MM.1S (cell line): ENCODE results near the gene STK32A.

ENCODE experiments used
- DNase-seq: peaks from one replicate; pipeline ENCODE4 v3.0.0-alpha.2; 2015
- H2AFZ ChIP-seq: fragments of 300-600 bp; sonication (generic); 2 replicates; pipeline ENCODE4 v1.6.0; 2016; ENCODE audit warnings: antibody characterized with exemption, low read length
- H3F3A ChIP-seq: fragments of 300-600 bp; sonication (generic); 2 replicates; pipeline ENCODE4 v1.6.1; 2016; ENCODE audit warnings: mild to moderate bottlenecking, antibody characterized with exemption, low read length, moderate library complexity, mixed read lengths; ENCODE audit not compliant: insufficient read depth
- H3K27ac ChIP-seq: fragments of 300-600 bp; sonication (generic); 2 replicates; pipeline ENCODE4 v1.5.1; 2016; ENCODE audit warnings: mild to moderate bottlenecking, low read length
- H3K27me3 ChIP-seq: fragments of 300-600 bp; sonication (generic); replicated peaks from 2 replicates; pipeline ENCODE4 v1.6.0; 2016; ENCODE audit warnings: low read length; ENCODE audit not compliant: insufficient read depth
- H3K36me3 ChIP-seq: fragments of 300-600 bp; sonication (generic); replicated peaks from 2 replicates; pipeline ENCODE4 v1.6.1; 2016; ENCODE audit warnings: mild to moderate bottlenecking, low read length, mixed read lengths; ENCODE audit not compliant: insufficient read depth
- H3K4me1 ChIP-seq: fragments of 300-600 bp; sonication (generic); 2 replicates; pipeline ENCODE4 v1.6.1; 2016; ENCODE audit warnings: low read length, mixed read lengths
- H3K4me2 ChIP-seq: fragments of 300-600 bp; sonication (generic); 2 replicates; pipeline ENCODE4 v1.6.0; 2016; ENCODE audit warnings: low read depth, low read length
- H3K4me3 ChIP-seq: fragments of 300-600 bp; sonication (generic); 2 replicates; pipeline ENCODE4 v1.5.1; 2016; ENCODE audit warnings: low read length, mixed read lengths
- H3K79me2 ChIP-seq: fragments of 300-600 bp; sonication (generic); 2 replicates; pipeline ENCODE4 v1.6.1; 2016; ENCODE audit warnings: mixed run types, low read length, mixed read lengths
- H3K9ac ChIP-seq: fragments of 300-600 bp; sonication (generic); 2 replicates; pipeline ENCODE4 v1.6.1; 2016; ENCODE audit warnings: low read length, mixed read lengths
- H3K9me2 ChIP-seq: fragments of 300-600 bp; sonication (generic); replicated peaks from 2 replicates; pipeline ENCODE4 v1.6.1; 2016; ENCODE audit warnings: mild to moderate bottlenecking, low read length, mixed read lengths; ENCODE audit not compliant: insufficient read depth
- H3K9me3 ChIP-seq: fragments of 300-600 bp; sonication (generic); replicated peaks from 2 replicates; pipeline ENCODE4 v1.6.1; 2016; ENCODE audit warnings: mild to moderate bottlenecking, low read length, mixed read lengths; ENCODE audit not compliant: insufficient read depth
- H4K20me1 ChIP-seq: fragments of 300-600 bp; sonication (generic); 2 replicates; pipeline ENCODE4 v1.6.1; 2016; ENCODE audit warnings: mild to moderate bottlenecking, low read length, moderate library complexity, mixed read lengths; ENCODE audit not compliant: insufficient read depth
- CTCF ChIP-seq: fragments of 300-600 bp; sonication (generic); IDR thresholded peaks from 2 replicates; pipeline ENCODE4 v1.5.1; 2016; ENCODE audit warnings: antibody characterized with exemption, low read length, mixed read lengths
- EZH2 ChIP-seq: fragments of 300-600 bp; sonication (generic); optimal IDR thresholded peaks from 2 replicates; pipeline ENCODE3; 2017; ENCODE audit warnings: low read depth, mild to moderate bottlenecking, antibody characterized with exemption, low read length, mixed read lengths
- EZH2phosphoT487 ChIP-seq: fragments of 300-600 bp; sonication (generic); IDR thresholded peaks from 2 replicates; pipeline ENCODE4 v1.6.1; 2018; ENCODE audit warnings: antibody characterized with exemption, low read length

Gene STK32A

GRCh38 chr5:147286296-147286695 is 51.5 kb downstream of the STK32A start:
- no peaks in the 10 kb centered on the region for H3K27me3 ChIP-seq
- no peaks in the 10 kb centered on the region for H3K9me3 ChIP-seq
- H4K20me1 ChIP-seq = no peaks in the 10 kb centered on the region
- no peaks in the 10 kb centered on the region for H3F3A ChIP-seq
- no peak overlapping the region for H3K4me3 ChIP-seq
- no peak overlapping the region for H3K27ac ChIP-seq
- H3K9me2 ChIP-seq = no peaks in the 10 kb centered on the region
- H2AFZ ChIP-seq = no peak overlapping the region
- no peaks in the 10 kb centered on the region for H3K79me2 ChIP-seq
- H3K9ac ChIP-seq = no peak overlapping the region
- no peaks in the 10 kb centered on the region for H3K4me1 ChIP-seq
- TF ChIP-seq CTCF (no peak), EZH2phosphoT487 (no peak), EZH2 (no peak)
- DNase-seq = no peak
- no peaks in the 10 kb centered on the region for H3K36me3 ChIP-seq
- no peak overlapping the region for H3K4me2 ChIP-seq

GRCh38 chr5:147287110-147287509 is 52.3 kb downstream of the STK32A start:
- Histone ChIP-seq H3K4me2 (no peak overlapping the region), H3F3A (no peaks in the 10 kb centered on the region), H3K9me3 (no peaks in the 10 kb centered on the region), H3K27ac (no peak overlapping the region), H3K9me2 (no peaks in the 10 kb centered on the region), H3K79me2 (no peaks in the 10 kb centered on the region), H3K9ac (no peak overlapping the region), H3K4me1 (no peaks in the 10 kb centered on the region), H3K27me3 (no peaks in the 10 kb centered on the region), H2AFZ (no peak overlapping the region), H3K36me3 (no peaks in the 10 kb centered on the region), H4K20me1 (no peaks in the 10 kb centered on the region), H3K4me3 (no peak overlapping the region)
- DNase-seq = no peak
- TF ChIP-seq EZH2 (no peak), EZH2phosphoT487 (no peak), CTCF (no peak)

- no peaks in the 10 kb centered on the region for H4K20me1 ChIP-seq
- no peak overlapping the region for H3K9ac ChIP-seq
- H3K4me1 ChIP-seq = no peaks in the 10 kb centered on the region
- TF ChIP-seq EZH2 (no peak), CTCF (no peak), EZH2phosphoT487 (no peak)
- no peak overlapping the region for H3K4me2 ChIP-seq
- H3K4me3 ChIP-seq = no peak overlapping the region
- H3K27ac ChIP-seq = no peak overlapping the region
- no peak overlapping the region for H2AFZ ChIP-seq
- H3K36me3 ChIP-seq = no peaks in the 10 kb centered on the region
- H3K79me2 ChIP-seq = no peaks in the 10 kb centered on the region
- H3K9me3 ChIP-seq = no peaks in the 10 kb centered on the region
- H3K27me3 ChIP-seq = no peaks in the 10 kb centered on the region
- H3K9me2 ChIP-seq = no peaks in the 10 kb centered on the region
- H3F3A ChIP-seq = no peaks in the 10 kb centered on the region
- DNase-seq = no peak
These were observed 55.4 kb downstream of the STK32A start for GRCh38 chr5:147290261-147290660.

GRCh38 chr5:147303251-147303650 is 68.4 kb downstream of the STK32A start:
- H3K79me2 ChIP-seq = no peaks in the 10 kb centered on the region
- H3K9me3 ChIP-seq = no peaks in the 10 kb centered on the region
- H3K9ac ChIP-seq = no peak overlapping the region
- DNase-seq = no peak
- no peak overlapping the region for H3K27ac ChIP-seq
- H3F3A ChIP-seq = no peaks in the 10 kb centered on the region
- H3K27me3 ChIP-seq = no peaks in the 10 kb centered on the region
- no peak overlapping the region for H3K4me3 ChIP-seq
- H3K9me2 ChIP-seq = no peaks in the 10 kb centered on the region
- TF ChIP-seq EZH2phosphoT487 (no peak), CTCF (no peak), EZH2 (no peak)
- H3K4me2 ChIP-seq = no peak overlapping the region
- H3K4me1 ChIP-seq = no peaks in the 10 kb centered on the region
- no peaks in the 10 kb centered on the region for H3K36me3 ChIP-seq
- no peak overlapping the region for H2AFZ ChIP-seq
- H4K20me1 ChIP-seq = no peaks in the 10 kb centered on the region
